Subcutaneous abdominal adipose tissue (tissue), 5 donors: Measurements from ENCODE around the gene CHEK2.
"Not testable (repeated sequence)": the region's sequence is repeated elsewhere in the genome, so short reads cannot be mapped to it uniquely, and the experiment has no call there.

ENCODE experiments used
- H3K27ac ChIP-seq: one replicate; pipeline ENCODE4 v1.7.0; 2013; ENCODE audit warnings: low read depth, mild to moderate bottlenecking, inconsistent platforms, low read length, moderate library complexity
- H3K27me3 ChIP-seq, 5 donors: one replicate each; pipeline ENCODE4 v1.7.0; 2013; ENCODE audit warnings: low read length in 5 of 5, inconsistent platforms in 1 of 5; ENCODE audit not compliant: control insufficient read depth in 5 of 5, insufficient read depth in 4 of 5
- H3K36me3 ChIP-seq, 5 donors: one replicate each; pipeline ENCODE4 v1.7.0; 2013; ENCODE audit warnings: low read length in 5 of 5; ENCODE audit not compliant: control insufficient read depth in 5 of 5, insufficient read depth in 5 of 5
- H3K4me1 ChIP-seq, 5 donors: one replicate each; pipeline ENCODE4 v1.7.0; 2013; ENCODE audit warnings: low read length in 5 of 5, mild to moderate bottlenecking in 3 of 5, moderate library complexity in 1 of 5; ENCODE audit not compliant: control insufficient read depth in 5 of 5, insufficient read depth in 5 of 5
- H3K4me3 ChIP-seq, 5 donors: one replicate each; pipeline ENCODE4 v1.7.0; 2013; ENCODE audit warnings: low read length in 5 of 5, low read depth in 1 of 5
- H3K9ac ChIP-seq, 5 donors: one replicate each; pipeline ENCODE4 v1.7.0; 2013; ENCODE audit warnings: low read length in 5 of 5, mild to moderate bottlenecking in 4 of 5, moderate library complexity in 3 of 5
- H3K9me3 ChIP-seq, 5 donors: one replicate each; pipeline ENCODE4 v1.7.0; 2013; ENCODE audit warnings: low read length in 5 of 5; ENCODE audit not compliant: control insufficient read depth in 5 of 5
- donor health status: healthy.
- donor health status: healthy.
- donor health status: healthy.
- donor health status: healthy.
- donor health status: healthy.

Gene CHEK2

GRCh38 chr22:28771195-28771791 lies 29.7 kb upstream of the CHEK2 start:
- H3K4me3 ChIP-seq: no peak overlapping the region
- H3K9me3 ChIP-seq: peaks cover 0 to 5% (median 0%) of the 10 kb centered on the region in 5 donors
- H3K27ac ChIP-seq: no peak overlapping the region
- H3K4me1 ChIP-seq: peaks cover 0 to 17% (median 12%) of the 10 kb centered on the region in 5 donors
- peaks cover 0 to 12% (median 0%) of the 10 kb centered on the region in 5 donors for H3K36me3 ChIP-seq
- no peaks in the 10 kb centered on the region for H3K27me3 ChIP-seq
- H3K9ac ChIP-seq: no peak overlapping the region

- Histone ChIP-seq H3K4me3 (no peak overlapping the region), H3K27me3 (no peaks in the 10 kb centered on the region), H3K4me1 (peaks cover 0 to 17% (median 11%) of the 10 kb centered on the region in 5 donors), H3K9me3 (peaks cover 0 to 5% (median 0%) of the 10 kb centered on the region in 5 donors), H3K36me3 (peaks cover 0 to 2% (median 0%) of the 10 kb centered on the region in 5 donors), H3K9ac (no peak overlapping the region), H3K27ac (no peak overlapping the region)
These were observed 27.9 kb upstream of the CHEK2 start for GRCh38 chr22:28769394-28770085.

GRCh38 chr22:28768701-28769393 lies 27.2 kb upstream of the CHEK2 start:
- no peak overlapping the region for H3K9ac ChIP-seq
- H3K27ac ChIP-seq: no peak overlapping the region
- H3K4me3 ChIP-seq: no peak overlapping the region
- peaks cover 0 to 5% (median 0%) of the 10 kb centered on the region in 5 donors for H3K9me3 ChIP-seq
- H3K4me1 ChIP-seq: peaks cover 0 to 10% (median 7%) of the 10 kb centered on the region in 5 donors
- no peaks in the 10 kb centered on the region for H3K36me3 ChIP-seq
- H3K27me3 ChIP-seq: no peaks in the 10 kb centered on the region

- Histone ChIP-seq H3K27ac (no peak overlapping the region), H3K9ac (no peak overlapping the region), H3K36me3 (no peaks in the 10 kb centered on the region), H3K4me3 (no peak overlapping the region), H3K27me3 (no peaks in the 10 kb centered on the region), H3K9me3 (peaks cover 0 to 5% (median 0%) of the 10 kb centered on the region in 5 donors), H3K4me1 (no peaks in the 10 kb centered on the region)
These were observed 25.0 kb upstream of the CHEK2 start for GRCh38 chr22:28766628-28767027.

- H3K9me3 ChIP-seq, H3K9ac ChIP-seq, H3K4me1 ChIP-seq, H3K4me3 ChIP-seq, H3K36me3 ChIP-seq, H3K27me3 ChIP-seq, H3K27ac ChIP-seq: not testable (repeated sequence)
These were observed 20.4 kb upstream of the CHEK2 start for GRCh38 chr22:28762000-28762399.

GRCh38 chr22:28761449-28761755 lies 19.8 kb upstream of the CHEK2 start:
- H3K4me3 ChIP-seq: no peak overlapping the region

GRCh38 chr22:28759861-28760560 lies 18.4 kb upstream of the CHEK2 start:
- no peaks in the 10 kb centered on the region for H3K27me3 ChIP-seq
- H3K27ac ChIP-seq: no peak overlapping the region
- H3K4me3 ChIP-seq: no peak overlapping the region
- H3K36me3 ChIP-seq: peaks cover 0 to 3% (median 0%) of the 10 kb centered on the region in 5 donors
- no peaks in the 10 kb centered on the region for H3K9me3 ChIP-seq
- H3K9ac ChIP-seq: no peak overlapping the region
- H3K4me1 ChIP-seq: no peaks in the 10 kb centered on the region

More at GRCh38 chr22:28761449-28761755, 19.8 kb upstream of the CHEK2 start:
- Histone ChIP-seq H3K9ac (no peak overlapping the region), H3K27me3 (no peaks in the 10 kb centered on the region), H3K4me1 (no peaks in the 10 kb centered on the region), H3K36me3 (peaks cover 0 to 3% (median 0%) of the 10 kb centered on the region in 5 donors), H3K9me3 (no peaks in the 10 kb centered on the region), H3K27ac (no peak overlapping the region)

GRCh38 chr22:28754512-28754911 lies 12.9 kb upstream of the CHEK2 start:
- H3K9me3 ChIP-seq, H3K4me1 ChIP-seq, H3K27ac ChIP-seq, H3K27me3 ChIP-seq, H3K9ac ChIP-seq, H3K4me3 ChIP-seq: not testable (repeated sequence)
- peaks cover 0 to 15% (median under 1%) of the 10 kb centered on the region in 5 donors for H3K36me3 ChIP-seq

- Histone ChIP-seq H3K36me3 (peaks cover 11 to 42% (median 18%) of the 10 kb centered on the region in 5 donors), H3K27ac (no peak overlapping the region), H3K4me3 (no peak overlapping the region), H3K9ac (no peak overlapping the region), H3K4me1 (peaks cover 0 to 4% (median 0%) of the 10 kb centered on the region in 5 donors), H3K27me3 (no peaks in the 10 kb centered on the region), H3K9me3 (no peaks in the 10 kb centered on the region)
These were observed 8.9 kb upstream of the CHEK2 start for GRCh38 chr22:28750471-28750881.
